K562 (cell line): ENCODE results near the gene RBM27. TPM values are rescaled to one million over a fixed set of nuclear protein-coding genes. Genes with fewer than 3 reads are reported as not detected.

Source experiments
- ATAC-seq: fragments of 200-7000 bp; cut with Tn5 transposase; 3 replicates; pipeline ENCODE4 v1.9.1; 2020; ENCODE audit warnings: moderate library complexity
- BruUV-seq: library from RNA; stranded (reverse); fragments of 400-500 nt; replicated peaks from 2 replicates; lab custom pipeline; 2021; lab: Mats Ljungman, UMichigan
- CTCF ChIA-PET: fragments of 300-600 bp; formaldehyde crosslinking; extraction: SDS; loops from one replicate; lab custom pipeline; 2021; ENCODE audit warnings: low intra/inter-chr PET ratio; lab: Yijun Ruan, JAX
- POLR2A ChIA-PET: fragments of 300-600, 350-650 bp; sonication (Branson Sonifier 250); formaldehyde crosslinking; extraction: SDS; loops from one replicate; lab custom pipeline; 2021; ENCODE audit warnings: antibody characterized with exemption, inconsistent platforms; lab: Yijun Ruan, JAX
- DNase-seq, 4 experiments: peaks; one replicate each; pipeline versions ENCODE4 v3.0.0 to v3.0.0-alpha.2; 2011 to 2018; ENCODE audit warnings: low spot score in 3 of 4, mixed read lengths in 3 of 4; ENCODE audit errors: extremely low read depth in 1 of 4
- FAIRE-seq: peaks from 2 replicates; lab custom pipeline; 2011; peaks lifted over from hg19 to GRCh38; lab: Jason Lieb, UNC
- H2AFZ ChIP-seq: 2 replicates; pipeline ENCODE4 v1.6.0; 2011; ENCODE audit warnings: low read depth, low read length, control low read depth, inconsistent platforms
- H3K27ac ChIP-seq: fragments of 200-600 bp; 3 replicates; pipeline ENCODE4 v1.8.0; 2011; ENCODE audit warnings: low read depth, mild to moderate bottlenecking, control low read depth, inconsistent platforms, low read length, moderate library complexity, mixed read lengths; ENCODE audit errors: extremely low read depth
- H3K27me3 ChIP-seq, 2 experiments: fragments of 300-600 bp in 1 of 2; 2 replicates in 1 of 2; 3 replicates in 1 of 2; pipeline versions ENCODE4 v1.6.0 to v1.8.0; 2011; ENCODE audit warnings: inconsistent platforms in 2 of 2, low read length in 2 of 2, mild to moderate bottlenecking in 1 of 2, mixed read lengths in 1 of 2, moderate library complexity in 1 of 2; ENCODE audit not compliant: control insufficient read depth in 2 of 2, insufficient read depth in 2 of 2
- H3K36me3 ChIP-seq: fragments of 300-600 bp; 3 replicates; pipeline ENCODE4 v1.8.0; 2011; ENCODE audit warnings: mild to moderate bottlenecking, low read length, inconsistent platforms; ENCODE audit not compliant: control insufficient read depth, insufficient read depth
- H3K4me1 ChIP-seq, 2 experiments: fragments of 200-600 bp in 1 of 2; replicated peaks in 1 of 2; 2 replicates in 1 of 2; 3 replicates in 1 of 2; pipeline versions ENCODE4 v1.5.1 to v1.8.0; 2011; ENCODE audit warnings: inconsistent platforms in 2 of 2, low read length in 2 of 2, mild to moderate bottlenecking in 1 of 2, mixed read lengths in 1 of 2, moderate library complexity in 1 of 2; ENCODE audit not compliant: control insufficient read depth in 2 of 2, insufficient read depth in 2 of 2
- H3K4me2 ChIP-seq: 2 replicates; pipeline ENCODE4 v1.6.1; 2011; ENCODE audit warnings: low read length, control low read depth, inconsistent platforms, mixed read lengths; ENCODE audit not compliant: insufficient read depth
- H3K4me3 ChIP-seq: fragments of 200-600 bp; sonication (generic), shearing (Covaris generic); 2 replicates; pipeline ENCODE4 v1.5.1; 2016; ENCODE audit warnings: control low read depth, inconsistent platforms
- H3K79me2 ChIP-seq: fragments of 200-600 bp; 3 replicates; pipeline ENCODE4 v1.8.0; 2011; ENCODE audit warnings: low read length, inconsistent platforms; ENCODE audit not compliant: control insufficient read depth, insufficient read depth
- H3K9ac ChIP-seq, 2 experiments: 2 replicates each; pipeline versions ENCODE4 v1.6.0 to v1.6.1; 2011; ENCODE audit warnings: low read depth in 2 of 2, low read length in 2 of 2, control low read depth in 1 of 2, inconsistent platforms in 1 of 2, mild to moderate bottlenecking in 1 of 2, mixed read lengths in 1 of 2; ENCODE audit not compliant: insufficient read depth in 1 of 2
- H3K9me1 ChIP-seq: one replicate; pipeline ENCODE4 v1.6.0; 2011; ENCODE audit warnings: inconsistent platforms, mild to moderate bottlenecking, low read length, moderate library complexity; ENCODE audit not compliant: control insufficient read depth, insufficient read depth
- H3K9me3 ChIP-seq: replicated peaks from 2 replicates; pipeline ENCODE4 v1.5.1; 2011; ENCODE audit warnings: low read depth, low read length, inconsistent platforms; ENCODE audit not compliant: control insufficient read depth, insufficient read depth
- H4K20me1 ChIP-seq: replicated peaks from 2 replicates; pipeline ENCODE4 v1.6.1; 2011; ENCODE audit warnings: low read length, inconsistent platforms, mixed read lengths; ENCODE audit not compliant: control insufficient read depth, insufficient read depth
- AFF1 ChIP-seq, 2 experiments: fragments of 450-650 bp; IDR thresholded peaks; 2 replicates each; pipeline ENCODE4 v1.6.1; 2018; ENCODE audit warnings: mild to moderate bottlenecking in 2 of 2, low read depth in 1 of 2; ENCODE audit not compliant: partially characterized antibody in 2 of 2
- C11orf30 ChIP-seq: fragments of 450-650 bp; IDR thresholded peaks from 2 replicates; pipeline ENCODE4 v1.6.1; 2016; ENCODE audit warnings: low read depth, mild to moderate bottlenecking
- MAFF ChIP-seq: IDR thresholded peaks from 2 replicates; pipeline ENCODE4 v1.6.1; 2012; ENCODE audit warnings: low read length, improper control_type of control experiment
- MAFK ChIP-seq: IDR thresholded peaks from 2 replicates; pipeline ENCODE4 v1.6.1; 2011; ENCODE audit warnings: low read length, improper control_type of control experiment
- PHF8 ChIP-seq: fragments of 200-600 bp; sonication (generic); IDR thresholded peaks from 2 replicates; pipeline ENCODE4 v1.6.1; 2012; ENCODE audit warnings: mixed run types, mild to moderate bottlenecking, inconsistent platforms, low read length, moderate library complexity, borderline replicate concordance
- POLR2AphosphoS5 ChIP-seq: IDR thresholded peaks from 2 replicates; pipeline ENCODE4 v1.6.1; 2011; ENCODE audit warnings: mild to moderate bottlenecking, low read depth, low read length, moderate library complexity; ENCODE audit not compliant: control insufficient read depth, insufficient read depth
- SAFB ChIP-seq: fragments of 200-400 bp; formaldehyde crosslinking; IDR thresholded peaks from 2 replicates; pipeline ENCODE4 v1.6.1; 2017; ENCODE audit warnings: low read depth, low read length, borderline replicate concordance
- SFPQ ChIP-seq: fragments of 200-400 bp; formaldehyde crosslinking; IDR thresholded peaks from 2 replicates; pipeline ENCODE4 v1.6.1; 2017; ENCODE audit warnings: mild to moderate bottlenecking, low read depth, low read length, moderate library complexity
- ZNF217 ChIP-seq: sonication (generic); formaldehyde crosslinking; IDR thresholded peaks from 2 replicates; pipeline ENCODE4 v1.8.0; 2022; ENCODE audit warnings: mild to moderate bottlenecking, missing genetic modification reagents
- ZNF253 ChIP-seq: fragments of 250-450 bp; sonication (Bioruptor Pico); conservative IDR thresholded peaks from 2 replicates; pipeline ENCODE4 v1.6.1; 2021; ENCODE audit warnings: mild to moderate bottlenecking
- ZNF277 ChIP-seq: fragments of 250-450 bp; sonication (Bioruptor Pico); IDR thresholded peaks from 2 replicates; pipeline ENCODE4 v1.8.0; 2022; ENCODE audit warnings: inconsistent platforms, mild to moderate bottlenecking, moderate library complexity, borderline replicate concordance
- ZNF3 ChIP-seq: fragments of 250-450 bp; sonication (Bioruptor Pico); IDR thresholded peaks from 2 replicates; pipeline ENCODE4 v1.5.0; 2021; ENCODE audit warnings: mild to moderate bottlenecking, moderate library complexity
- ZNF445 ChIP-seq: fragments of 250-450 bp; sonication (Bioruptor Pico); IDR thresholded peaks from 2 replicates; pipeline ENCODE4 v1.4.0; 2020; ENCODE audit warnings: low read depth, mild to moderate bottlenecking, moderate library complexity
- ZZZ3 ChIP-seq: fragments of 450-650 bp; IDR thresholded peaks from 2 replicates; pipeline ENCODE4 v1.6.1; 2016; ENCODE audit warnings: antibody characterized with exemption, mild to moderate bottlenecking, moderate library complexity
- WGBS: fragments of 100-300 bp; shearing (Covaris generic); methylation state at CpG from one replicate; pipeline ENCODE4 v1.1.6; 2016; ENCODE audit warnings: low coverage, mixed read lengths; ENCODE audit not compliant: insufficient coverage; ENCODE audit errors: missing lambda C conversion rate; 5-methylcytosine and 5-hydroxymethylcytosine counted together
- in situ Hi-C: fragments of 300-500 bp; cut with MboI; formaldehyde crosslinking; loops from 4 replicates; pipeline ENCODE4 v1.15.0; 2018; ENCODE audit warnings: inconsistent platforms, mixed read lengths
- intact Hi-C: fragments of 100-400 bp; cut with micrococcal nuclease; formaldehyde crosslinking; loops from 2 replicates; pipeline ENCODE4 v1.14.2; 2022
- polyA plus RNA-seq, 8 experiments: library from polyadenylated mRNA; depleted of rRNA in 4 of 8; stranded (reverse) in 5 of 8; unstranded in 3 of 8; fragments of >200 nt; fragmentation: Nextera tagmentation in 2 of 8; fragmentation: Illumina TruSeq in 1 of 8; extraction: Ambion mirVana in 2 of 8; extraction: Trizol in 1 of 8; gene quantifications; 2 replicates each; pipeline versions ENCODE4 v1.2.1 to v1.2.3, GENCODE V29; 2011 to 2014; ENCODE audit warnings: inconsistent platforms in 1 of 8, missing spikeins in 1 of 8
- total RNA-seq, 7 experiments: library from RNA; depleted of rRNA in 6 of 7; stranded (reverse); fragments of >200 nt in 6 of 7; fragmentation: Illumina TruSeq in 2 of 7; extraction: Trizol in 2 of 7; gene quantifications; 2 replicates each; pipeline versions ENCODE4 v1.2.1 to v1.2.3, GENCODE V29; 2011 to 2021; ENCODE audit warnings: low replicate concordance in 1 of 7

Gene RBM27
- total and polyA plus RNA-seq, 9 of the 15 experiments (the other 6 are each of a cell fraction or from before 2014, with no cell fraction given): 5.3 to 45.4 (median 29.1) TPM

- TF ChIP-seq AFF1 (IDR thresholded peaks at IDR 0.05; ENCODE audit: low read depth in 1 of 2, partially characterized antibody in 2 of 2) (no peak), ZZZ3 (no peak), ZNF277 (CRISPR knock-in tag) (no peak), ZNF445 (CRISPR knock-in tag) (no peak)
Observed at GRCh38 chr5:146221234-146221633, 17.8 kb downstream of the RBM27 start (continued).

GRCh38 chr5:146222005-146222404 lies 18.6 kb downstream of the RBM27 start:
- Histone ChIP-seq H3K27me3 (no peaks in the 10 kb centered on the region), H3K9me3 (no peaks in the 10 kb centered on the region), H4K20me1 (no peaks in the 10 kb centered on the region; the same call in 1 of the 2 replicates), H3K4me3 (no peak overlapping the region), H2AFZ (no peak overlapping the region), H3K9ac (no peak overlapping the region), H3K4me2 (no peak overlapping the region), H3K79me2 (peaks cover 66% of the 10 kb centered on the region), H3K27ac (no peak overlapping the region), H3K9me1 (no peaks in the 10 kb centered on the region), H3K4me1 (peaks cover 8% of the 10 kb centered on the region in 2 experiments; a peak in 3 of 5 replicates), H3K36me3 (peaks cover 66% of the 10 kb centered on the region)
- ATAC-seq (no peak), DNase-seq (no peak), FAIRE-seq (no peak)
- intact Hi-C loops: loop anchor here (10.0 kb wide), 1 partner anchor 47 kb away; no protein-coding TSS in a partner anchor
- ChIA-PET POLR2A (no interaction called here), CTCF (no interaction called here)
- no TSS peak for BruUV-seq
- 84% methylated on average over 1 of the region's 1 CpG for WGBS
- in situ Hi-C loops: no loop called here
- TF ChIP-seq ZNF3 (CRISPR knock-in tag) (no peak), ZNF253 (CRISPR knock-in tag) (no peak), POLR2AphosphoS5 (no peak), PHF8 (no peak), SAFB (no peak), MAFF (peak; percentile 28; the same call in 1 of the 2 replicates), C11orf30 (peak; percentile 77), SFPQ (no peak), MAFK (peak; percentile 4; the same call in 1 of the 2 replicates), ZNF217 (no peak)
